C4-2B (cell line): ENCODE measurements around the gene LRRC4C.
"Not testable (repeated sequence)": the region's sequence is repeated elsewhere in the genome, so short reads cannot be mapped to it uniquely, and the experiment has no call there.

Experiments used
- H3K27ac ChIP-seq: fragments of 450-650 bp; 2 replicates; pipeline ENCODE4 v1.5.1; 2017
- CTCF ChIP-seq: fragments of 450-650 bp; conservative IDR thresholded peaks from 2 replicates; pipeline ENCODE4 v1.5.1; 2017; ENCODE audit warnings: mild to moderate bottlenecking
- ZFX ChIP-seq: fragments of 450-650 bp; IDR thresholded peaks from 2 replicates; pipeline ENCODE4 v1.6.1; 2017

The LRRC4C gene

GRCh38 chr11:40975076-40975475 is 484.4 kb downstream of the LRRC4C start:
- no peak overlapping the region for H3K27ac ChIP-seq
- TF ChIP-seq ZFX (no peak), CTCF (no peak)

- no peak overlapping the region for H3K27ac ChIP-seq
- TF ChIP-seq ZFX: no peak
- no peak for TF ChIP-seq CTCF
Observed at GRCh38 chr11:40974186-40974795, 485.2 kb downstream of the LRRC4C start.

DNA sequence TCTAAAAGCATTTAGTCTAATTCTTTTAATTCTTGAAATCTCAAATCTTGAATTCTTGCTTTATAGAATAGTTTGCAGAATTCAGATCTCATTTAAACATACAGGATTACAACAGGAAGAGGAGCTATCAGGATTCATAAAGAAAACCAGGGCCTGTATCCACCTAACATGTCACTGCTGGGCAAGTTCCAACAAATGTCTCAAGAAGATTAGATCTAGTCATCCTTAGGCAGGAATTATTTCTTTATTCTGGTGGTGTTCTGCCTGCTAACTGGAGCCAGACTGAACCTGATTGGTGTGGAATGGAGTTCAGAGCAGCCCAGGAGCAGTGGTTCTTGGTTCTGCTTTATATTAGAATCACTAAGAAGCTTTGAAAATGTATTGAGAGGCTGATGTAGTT is 500.7 kb downstream of the LRRC4C start:
- no peak overlapping the region for H3K27ac ChIP-seq
- TF ChIP-seq CTCF: no peak
- TF ChIP-seq ZFX: no peak

DNA sequence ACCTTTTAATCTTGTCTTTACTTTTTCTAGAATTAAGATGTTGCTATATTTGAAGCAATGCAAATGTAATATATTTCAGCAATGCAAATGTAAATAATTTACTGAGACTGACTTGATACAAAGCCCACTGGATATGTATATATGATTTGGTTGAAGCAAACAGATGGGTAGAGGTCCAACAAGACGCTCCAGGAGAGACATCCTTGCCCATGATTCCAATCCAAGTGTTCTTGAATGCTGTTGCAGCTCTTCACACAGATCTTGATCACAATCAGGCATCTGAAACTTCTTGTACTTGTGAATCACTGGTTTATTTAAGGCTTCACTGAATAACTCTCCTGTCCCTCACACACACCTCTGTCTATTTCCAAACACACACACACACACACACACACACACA is 507.0 kb downstream of the LRRC4C start:
- TF ChIP-seq CTCF (no peak), ZFX (no peak)

GRCh38 chr11:40938002-40938401 is 521.5 kb downstream of the LRRC4C start:
- no peak overlapping the region for H3K27ac ChIP-seq
- TF ChIP-seq CTCF: no peak
- TF ChIP-seq ZFX: no peak

More for the DNA sequence above, 507.0 kb downstream of the LRRC4C start:
- no peak overlapping the region for H3K27ac ChIP-seq

GRCh38 chr11:40924915-40925314 is 534.5 kb downstream of the LRRC4C start:
- TF ChIP-seq ZFX (no peak), CTCF (peak; percentile 36)
- no peak overlapping the region for H3K27ac ChIP-seq

GRCh38 chr11:40921246-40921645 is 538.2 kb downstream of the LRRC4C start:
- no peak for TF ChIP-seq CTCF
- no peak for TF ChIP-seq ZFX
- no peak overlapping the region for H3K27ac ChIP-seq

- H3K27ac ChIP-seq: not testable (repeated sequence)
Observed at GRCh38 chr11:40910774-40911173, 548.7 kb downstream of the LRRC4C start.
